Trophoblast cell (in vitro differentiated cells and primary cell): ENCODE results near the gene CCDC158.

Source experiments
- DNase-seq, 2 donors: peaks; one replicate each; pipeline ENCODE4 v3.0.0-alpha.2; 2016
- H2AFZ ChIP-seq: 2 replicates; pipeline ENCODE4 v1.6.1; 2013; ENCODE audit warnings: low read length, moderate library complexity, mild to moderate bottlenecking; ENCODE audit not compliant: insufficient read depth, poor library complexity
- H2AK5ac ChIP-seq: 2 replicates; pipeline ENCODE4 v1.6.1; 2013; ENCODE audit warnings: mild to moderate bottlenecking, low read length
- H2BK120ac ChIP-seq: 2 replicates; pipeline ENCODE4 v1.6.1; 2013; ENCODE audit warnings: low read length, mild to moderate bottlenecking, moderate library complexity; ENCODE audit not compliant: insufficient read depth, poor library complexity
- H2BK12ac ChIP-seq: 2 replicates; pipeline ENCODE4 v1.6.1; 2013; ENCODE audit warnings: mild to moderate bottlenecking, low read length, moderate library complexity
- H2BK5ac ChIP-seq: 2 replicates; pipeline ENCODE4 v1.6.1; 2013; ENCODE audit warnings: low read length, low read depth, moderate library complexity, mild to moderate bottlenecking; ENCODE audit not compliant: poor library complexity
- H3K14ac ChIP-seq: 2 replicates; pipeline ENCODE4 v1.6.1; 2013; ENCODE audit warnings: mild to moderate bottlenecking, low read length
- H3K18ac ChIP-seq: 2 replicates; pipeline ENCODE4 v1.6.1; 2013; ENCODE audit warnings: mild to moderate bottlenecking, low read length
- H3K23ac ChIP-seq: 2 replicates; pipeline ENCODE4 v1.6.1; 2013; ENCODE audit warnings: low read length
- H3K27ac ChIP-seq: 2 replicates; pipeline ENCODE4 v1.5.1; 2013; ENCODE audit warnings: low read depth, mild to moderate bottlenecking, inconsistent platforms, low read length, moderate library complexity
- H3K27me3 ChIP-seq: 2 replicates; pipeline ENCODE4 v1.6.1; 2013; ENCODE audit warnings: inconsistent platforms, mild to moderate bottlenecking, low read length, moderate library complexity; ENCODE audit not compliant: insufficient read depth
- H3K36me3 ChIP-seq, 2 experiments: 1 replicate in 1 of 2; 2 replicates in 1 of 2; pipeline ENCODE4 v1.6.1; 2013; ENCODE audit warnings: low read length in 2 of 2, mild to moderate bottlenecking in 2 of 2, moderate library complexity in 1 of 2; ENCODE audit not compliant: insufficient read depth in 2 of 2, control insufficient read depth in 1 of 2
- H3K4ac ChIP-seq: 2 replicates; pipeline ENCODE4 v1.6.1; 2013; ENCODE audit warnings: low read depth, mild to moderate bottlenecking, low read length, moderate library complexity
- H3K4me1 ChIP-seq, 2 experiments: 1 replicate in 1 of 2; 2 replicates in 1 of 2; pipeline ENCODE4 v1.6.1; 2013; ENCODE audit warnings: low read length in 2 of 2, mild to moderate bottlenecking in 2 of 2, moderate library complexity in 1 of 2; ENCODE audit not compliant: insufficient read depth in 2 of 2, control insufficient read depth in 1 of 2
- H3K4me2 ChIP-seq: 2 replicates; pipeline ENCODE4 v1.6.1; 2013; ENCODE audit warnings: inconsistent platforms, mild to moderate bottlenecking, low read length, moderate library complexity
- H3K4me3 ChIP-seq: 2 replicates; pipeline ENCODE4 v1.5.1; 2013; ENCODE audit warnings: mild to moderate bottlenecking, low read depth, low read length, inconsistent platforms
- H3K79me1 ChIP-seq: one replicate; pipeline ENCODE4 v1.6.1; 2013; ENCODE audit warnings: low read length
- H3K79me2 ChIP-seq: 2 replicates; pipeline ENCODE4 v1.6.1; 2013; ENCODE audit warnings: low read length, mild to moderate bottlenecking; ENCODE audit not compliant: control insufficient read depth, insufficient read depth, poor library complexity
- H3K9ac ChIP-seq: 2 replicates; pipeline ENCODE4 v1.6.1; 2013; ENCODE audit warnings: mild to moderate bottlenecking, low read length
- H3K9me3 ChIP-seq: 2 replicates; pipeline ENCODE4 v1.6.1; 2013; ENCODE audit warnings: low read depth, mild to moderate bottlenecking, control low read depth, inconsistent platforms, low read length; ENCODE audit not compliant: insufficient read depth
- H4K12ac ChIP-seq: 2 replicates; pipeline ENCODE4 v1.6.1; 2013; ENCODE audit warnings: low read depth, mild to moderate bottlenecking, low read length, moderate library complexity
- H4K8ac ChIP-seq: 2 replicates; pipeline ENCODE4 v1.6.1; 2013; ENCODE audit warnings: low read depth, mild to moderate bottlenecking, low read length, moderate library complexity
- H4K91ac ChIP-seq: one replicate; pipeline ENCODE4 v1.6.1; 2013; ENCODE audit warnings: low read depth, mild to moderate bottlenecking, low read length, moderate library complexity
- WGBS: extraction: QIAGEN DNeasy Blood & Tissue Kit; methylation state at CpG from one replicate; pipeline ENCODE4 v1.1.7; 2013; ENCODE audit warnings: missing lambda C conversion rate; ENCODE audit not compliant: insufficient read length, insufficient coverage; ENCODE audit errors: extremely low coverage; 5-methylcytosine and 5-hydroxymethylcytosine counted together

The CCDC158 gene

DNA sequence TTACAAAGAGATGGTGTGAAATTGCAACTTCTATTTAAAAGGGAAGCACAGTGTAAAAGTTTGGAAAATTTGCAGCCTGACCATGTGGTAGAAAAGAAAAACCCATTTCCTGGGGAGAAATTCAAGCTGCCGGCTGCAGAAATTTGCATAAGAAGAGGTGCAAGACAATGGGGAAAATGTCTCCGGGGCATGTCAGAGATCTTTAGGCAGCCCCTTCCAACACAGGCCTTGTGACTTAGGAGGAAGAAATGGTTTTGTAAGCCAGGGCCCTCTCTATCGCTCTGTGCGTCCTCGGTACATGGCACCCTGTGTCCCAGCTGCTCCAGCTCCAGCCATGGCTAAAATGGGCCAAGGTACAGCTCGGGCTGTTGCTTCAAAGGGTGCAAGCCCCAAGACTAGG, 40.4 kb downstream of the CCDC158 start:
- Histone ChIP-seq H4K12ac (no peak overlapping the region), H3K4me3 (no peak overlapping the region)
- no CpG with 5 or more reads among the region's 6 CpGs for WGBS

DNA sequence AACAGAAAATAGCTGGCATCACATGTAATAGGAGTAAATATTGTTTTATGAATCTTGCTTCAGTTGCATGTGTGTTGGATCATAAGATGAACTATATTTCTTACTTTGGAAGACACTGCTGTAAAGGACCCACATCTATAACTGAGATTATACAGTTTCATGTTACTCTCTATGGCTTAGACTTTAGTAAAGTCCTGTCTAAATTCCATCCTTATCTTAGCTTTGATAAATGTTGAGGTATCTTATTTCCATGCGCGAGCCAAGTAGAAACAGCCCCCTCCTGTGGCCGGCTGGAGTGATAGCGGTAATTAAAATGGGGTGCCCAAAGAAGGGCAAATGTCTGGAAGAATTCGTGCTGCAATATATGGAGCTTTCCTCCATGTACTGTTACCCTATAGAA, 43.0 kb downstream of the CCDC158 start:
- Histone ChIP-seq H3K27me3 (no peaks in the 10 kb centered on the region), H3K27ac (no peak overlapping the region), H3K23ac (no peak overlapping the region), H3K4me2 (no peak overlapping the region), H4K12ac (no peak overlapping the region), H3K4ac (no peak overlapping the region), H2BK5ac (no peak overlapping the region), H2AK5ac (no peak overlapping the region), H3K79me1 (no peaks in the 10 kb centered on the region), H3K4me3 (no peak overlapping the region), H2BK120ac (no peak overlapping the region), H3K9ac (no peak overlapping the region), H3K14ac (no peak overlapping the region), H2AFZ (no peak overlapping the region), H3K4me1 (peaks cover 0 to 4% of the 10 kb centered on the region in 2 experiments), H4K91ac (no peak overlapping the region), H3K18ac (no peak overlapping the region), H3K36me3 (no peaks in the 10 kb centered on the region), H4K8ac (no peak overlapping the region), H3K79me2 (no peaks in the 10 kb centered on the region), H3K9me3 (no peaks in the 10 kb centered on the region), H2BK12ac (no peak overlapping the region)
- no CpG with 5 or more reads among the region's 5 CpGs for WGBS
- DNase-seq: peak in 1 of 2 donors; percentile 48

More for the DNA sequence above, 40.4 kb downstream of the CCDC158 start:
- H3K4ac ChIP-seq: no peak overlapping the region
- H3K36me3 ChIP-seq: no peaks in the 10 kb centered on the region
- H3K18ac ChIP-seq: no peak overlapping the region
- no peak overlapping the region for H2AK5ac ChIP-seq
- no peak overlapping the region for H2AFZ ChIP-seq
- no peak overlapping the region for H2BK12ac ChIP-seq
- H2BK120ac ChIP-seq: no peak overlapping the region
- H3K27ac ChIP-seq: no peak overlapping the region
- H3K4me2 ChIP-seq: no peak overlapping the region
- H4K91ac ChIP-seq: no peak overlapping the region
- no peak overlapping the region for H3K14ac ChIP-seq
- H3K4me1 ChIP-seq: peaks cover 2 to 6% of the 10 kb centered on the region in 2 experiments
- H4K8ac ChIP-seq: no peak overlapping the region
- H3K79me2 ChIP-seq: no peaks in the 10 kb centered on the region
- no peaks in the 10 kb centered on the region for H3K9me3 ChIP-seq
- no peak for DNase-seq
- no peak overlapping the region for H2BK5ac ChIP-seq
- H3K79me1 ChIP-seq: peaks cover 1% of the 10 kb centered on the region
- no peak overlapping the region for H3K9ac ChIP-seq
- H3K23ac ChIP-seq: no peak overlapping the region
- no peaks in the 10 kb centered on the region for H3K27me3 ChIP-seq

DNA sequence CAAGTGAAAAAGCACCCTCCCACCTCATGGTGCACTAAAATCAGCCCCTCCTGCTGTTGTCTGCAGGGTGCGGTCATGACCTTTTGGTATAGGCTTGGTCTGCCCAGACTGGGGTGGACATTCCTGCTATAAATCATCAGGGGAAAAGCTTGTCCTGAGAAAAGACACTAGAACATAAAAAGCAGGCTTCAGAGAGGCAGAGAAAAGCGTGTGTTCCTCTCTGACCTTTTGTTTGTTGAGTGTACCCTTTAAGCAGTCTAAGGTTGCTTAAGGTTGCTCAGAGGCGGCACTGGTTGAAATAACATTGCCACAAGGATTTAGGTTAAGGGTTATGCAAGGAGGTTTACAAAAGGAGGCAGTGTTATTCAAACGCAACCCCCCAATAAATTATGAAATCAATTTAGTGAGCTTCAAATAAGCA, 43.5 kb downstream of the CCDC158 start:
- Histone ChIP-seq H2AFZ (peak overlapping the region; percentile 11), H3K23ac (peak overlapping the region; percentile 8), H3K4me2 (peak overlapping the region; percentile 22), H3K4me3 (no peak overlapping the region), H3K14ac (no peak overlapping the region), H3K18ac (no peak overlapping the region), H4K12ac (no peak overlapping the region), H3K9me3 (no peaks in the 10 kb centered on the region), H3K9ac (no peak overlapping the region), H2BK5ac (no peak overlapping the region), H3K79me2 (no peaks in the 10 kb centered on the region), H3K79me1 (no peaks in the 10 kb centered on the region), H2BK120ac (no peak overlapping the region), H3K4ac (no peak overlapping the region), H4K91ac (no peak overlapping the region), H3K4me1 (peaks cover 0 to 4% of the 10 kb centered on the region in 2 experiments), H2BK12ac (no peak overlapping the region), H3K27me3 (no peaks in the 10 kb centered on the region), H4K8ac (no peak overlapping the region), H3K36me3 (no peaks in the 10 kb centered on the region), H2AK5ac (no peak overlapping the region), H3K27ac (no peak overlapping the region)
- WGBS: no CpG with 5 or more reads among the region's 4 CpGs
- DNase-seq: no peak

DNA sequence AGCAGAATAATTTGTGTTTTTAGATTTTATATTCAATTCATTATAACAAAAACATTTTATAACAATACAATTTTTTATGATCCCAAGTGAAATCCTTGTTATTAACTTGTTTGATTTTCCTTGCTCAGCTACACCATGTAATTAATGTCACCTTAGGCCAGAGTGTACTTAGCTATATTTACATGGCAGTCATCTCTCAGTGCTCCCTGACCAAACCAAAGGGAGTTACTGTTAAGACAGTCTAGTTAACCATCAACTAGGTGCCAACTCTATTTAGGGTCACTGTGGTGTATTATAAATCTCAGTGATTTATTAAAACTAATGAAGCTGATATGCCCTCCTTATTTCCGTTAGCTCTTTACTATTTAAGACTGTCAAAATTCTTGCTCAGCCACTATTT, 44.4 kb downstream of the CCDC158 start:
- Histone ChIP-seq H4K8ac (no peak overlapping the region), H2BK120ac (no peak overlapping the region), H3K4me3 (no peak overlapping the region), H2AFZ (no peak overlapping the region), H4K91ac (no peak overlapping the region), H3K4ac (no peak overlapping the region), H3K79me1 (no peaks in the 10 kb centered on the region), H3K4me1 (peaks cover 0 to 4% of the 10 kb centered on the region in 2 experiments), H3K9ac (no peak overlapping the region), H3K36me3 (no peaks in the 10 kb centered on the region), H3K23ac (no peak overlapping the region), H3K18ac (no peak overlapping the region), H4K12ac (no peak overlapping the region), H3K79me2 (no peaks in the 10 kb centered on the region), H2BK12ac (no peak overlapping the region), H3K27ac (no peak overlapping the region), H2BK5ac (no peak overlapping the region), H3K14ac (no peak overlapping the region), H3K9me3 (no peaks in the 10 kb centered on the region), H2AK5ac (no peak overlapping the region), H3K4me2 (no peak overlapping the region), H3K27me3 (no peaks in the 10 kb centered on the region)
- WGBS: no CpG with 5 or more reads among the region's 1 CpG
- DNase-seq: no peak
